HG02759 (cell line): ENCODE measurements around the gene MTX1.
"Not testable (repeated sequence)": the region's sequence is repeated elsewhere in the genome, so short reads cannot be mapped to it uniquely, and the experiment has no call there.

Experiments
- ATAC-seq: cut with Tn5 transposase; IDR thresholded peaks from one replicate; pipeline ENCODE4 v1.9.1; 2021; ENCODE audit warnings: mild to moderate bottlenecking, moderate library complexity; ENCODE audit not compliant: unreplicated experiment

The MTX1 gene

GRCh38 chr1:155208541-155209311, at the start of gene MTX1:
Gene MTX1 (plus strand): TSS chr1:155208695. CDS start chr1:155208805, 110 bp downstream.
- ATAC-seq, result peak; percentile 76

- ATAC-seq, result no peak
Observed at GRCh38 chr1:155158991-155159390, 49.5 kb upstream of the MTX1 start.

GRCh38 chr1:155160128-155160527, 48.4 kb upstream of the MTX1 start:
- no peak for ATAC-seq

- not testable (repeated sequence) for ATAC-seq
Observed at GRCh38 chr1:155162631-155163030, 45.9 kb upstream of the MTX1 start.

- not testable (repeated sequence) for ATAC-seq
Observed at GRCh38 chr1:155163785-155164184, 44.7 kb upstream of the MTX1 start.

- not testable (repeated sequence) for ATAC-seq
Observed at GRCh38 chr1:155164625-155165024, 43.9 kb upstream of the MTX1 start.

- no peak for ATAC-seq
Observed at GRCh38 chr1:155166051-155166470, 42.4 kb upstream of the MTX1 start.

- ATAC-seq, result no peak
Observed at GRCh38 chr1:155166471-155167165, 41.9 kb upstream of the MTX1 start.

GRCh38 chr1:155167166-155168104, 41.1 kb upstream of the MTX1 start:
- ATAC-seq, result peak; percentile 72

GRCh38 chr1:155168105-155168445, 40.4 kb upstream of the MTX1 start:
- not testable (repeated sequence) for ATAC-seq

- no peak for ATAC-seq
Observed at GRCh38 chr1:155168456-155169210, 39.9 kb upstream of the MTX1 start.

GRCh38 chr1:155169541-155169940, 39.0 kb upstream of the MTX1 start:
- ATAC-seq, result no peak

- no peak for ATAC-seq
Observed at GRCh38 chr1:155170101-155170785, 38.3 kb upstream of the MTX1 start.

- no peak for ATAC-seq
Observed at GRCh38 chr1:155170806-155171205, 37.7 kb upstream of the MTX1 start.

- ATAC-seq, result peak; percentile 9
Observed at GRCh38 chr1:155171836-155172731, 36.4 kb upstream of the MTX1 start.

GRCh38 chr1:155172732-155173477, 35.6 kb upstream of the MTX1 start, which contains the start of gene KRTCAP2:
Gene KRTCAP2 (minus strand): TSS chr1:155173304. CDS start chr1:155173224, 80 bp downstream.
- peak; percentile 80 for ATAC-seq

- ATAC-seq, result peak; percentile 21
Observed at GRCh38 chr1:155173478-155174323, 34.8 kb upstream of the MTX1 start, which contains the start of gene TRIM46. Gene TRIM46 (plus strand): TSS chr1:155173849. CDS start chr1:155173967, 118 bp downstream.
